H9 (cell line): ENCODE measurements around the gene CAMTA1. TPM values are rescaled to one million over a fixed set of nuclear protein-coding genes. Genes with fewer than 3 reads are reported as not detected.

Experiments used
- DNase-seq: peaks from one replicate; pipeline ENCODE4 v3.0.0-alpha.2; 2017
- H2AFZ ChIP-seq: one replicate; pipeline ENCODE4 v1.6.1; 2013; ENCODE audit warnings: mild to moderate bottlenecking, low read length, control low read depth, moderate library complexity
- H2AK5ac ChIP-seq: 2 replicates; pipeline ENCODE4 v1.6.1; 2013; ENCODE audit warnings: low read length, control low read depth, mixed read lengths; ENCODE audit not compliant: insufficient read length
- H2BK120ac ChIP-seq: one replicate; pipeline ENCODE4 v1.6.1; 2013; ENCODE audit warnings: low read depth, mild to moderate bottlenecking, low read length, control low read depth, inconsistent platforms; ENCODE audit not compliant: poor library complexity, severe bottlenecking
- H2BK12ac ChIP-seq: 2 replicates; pipeline ENCODE4 v1.6.1; 2013; ENCODE audit warnings: low read length, control low read depth, mixed read lengths, low read depth; ENCODE audit not compliant: insufficient read length
- H2BK15ac ChIP-seq: 2 replicates; pipeline ENCODE4 v1.6.1; 2013; ENCODE audit warnings: low read depth, low read length, control low read depth
- H2BK20ac ChIP-seq: one replicate; pipeline ENCODE4 v1.6.1; 2013; ENCODE audit warnings: low read depth, mild to moderate bottlenecking, low read length, control low read depth, inconsistent platforms; ENCODE audit not compliant: poor library complexity, severe bottlenecking
- H2BK5ac ChIP-seq: 2 replicates; pipeline ENCODE4 v1.6.1; 2013; ENCODE audit warnings: low read length, control low read depth, mixed read lengths; ENCODE audit not compliant: insufficient read length
- H3K14ac ChIP-seq: 2 replicates; pipeline ENCODE4 v1.6.1; 2013; ENCODE audit warnings: low read length, control low read depth; ENCODE audit not compliant: insufficient read depth
- H3K18ac ChIP-seq: 2 replicates; pipeline ENCODE4 v1.6.1; 2013; ENCODE audit warnings: low read depth, mild to moderate bottlenecking, mixed read lengths, low read length, control low read depth; ENCODE audit not compliant: insufficient read length
- H3K23ac ChIP-seq: 2 replicates; pipeline ENCODE4 v1.6.1; 2013; ENCODE audit warnings: low read length, control low read depth, mixed read lengths, low read depth; ENCODE audit not compliant: insufficient read length
- H3K23me2 ChIP-seq: 2 replicates; pipeline ENCODE4 v1.6.1; 2013; ENCODE audit warnings: low read depth, mild to moderate bottlenecking, mixed read lengths, low read length, control low read depth; ENCODE audit not compliant: insufficient read length, poor library complexity, severe bottlenecking
- H3K27ac ChIP-seq: 2 replicates; pipeline ENCODE4 v1.5.1; 2013; ENCODE audit warnings: low read length, control low read depth, mixed read lengths, low read depth; ENCODE audit not compliant: insufficient read length
- H3K27me3 ChIP-seq: 2 replicates; pipeline ENCODE4 v1.6.1; 2013; ENCODE audit warnings: low read length, control low read depth, inconsistent platforms; ENCODE audit not compliant: insufficient read depth
- H3K4ac ChIP-seq: 2 replicates; pipeline ENCODE4 v1.6.1; 2013; ENCODE audit warnings: low read depth, mild to moderate bottlenecking, control low read depth, inconsistent platforms, low read length, moderate library complexity
- H3K4me1 ChIP-seq: 2 replicates; pipeline ENCODE4 v1.6.1; 2013; ENCODE audit warnings: low read length, control low read depth, inconsistent platforms; ENCODE audit not compliant: insufficient read depth
- H3K4me2 ChIP-seq: 2 replicates; pipeline ENCODE4 v1.6.1; 2013; ENCODE audit warnings: low read length, control low read depth, mixed read lengths; ENCODE audit not compliant: insufficient read length, insufficient read depth
- H3K56ac ChIP-seq: 2 replicates; pipeline ENCODE4 v1.6.1; 2013; ENCODE audit warnings: low read depth, mild to moderate bottlenecking, mixed read lengths, low read length, control low read depth; ENCODE audit not compliant: insufficient read length
- H3K79me1 ChIP-seq: 2 replicates; pipeline ENCODE4 v1.6.1; 2013; ENCODE audit warnings: low read depth, mild to moderate bottlenecking, moderate library complexity, low read length, control low read depth, inconsistent platforms; ENCODE audit not compliant: insufficient read depth, poor library complexity, severe bottlenecking
- H3K79me2 ChIP-seq: 2 replicates; pipeline ENCODE4 v1.6.1; 2013; ENCODE audit warnings: low read length, control low read depth, inconsistent platforms; ENCODE audit not compliant: insufficient read depth
- H3K9ac ChIP-seq: 2 replicates; pipeline ENCODE4 v1.6.1; 2013; ENCODE audit warnings: low read length, control low read depth, mixed read lengths; ENCODE audit not compliant: insufficient read length; ENCODE audit errors: extremely low read depth
- H3K9me3 ChIP-seq: one replicate; pipeline ENCODE4 v1.6.1; 2013; ENCODE audit warnings: low read depth, low read length, inconsistent platforms; ENCODE audit not compliant: control insufficient read depth
- H3T11ph ChIP-seq: one replicate; pipeline ENCODE4 v1.6.1; 2013; ENCODE audit warnings: mild to moderate bottlenecking, low read length, control low read depth, inconsistent platforms
- H4K20me1 ChIP-seq: one replicate; pipeline ENCODE4 v1.6.1; 2013; ENCODE audit not compliant: control insufficient read depth, insufficient read length, insufficient read depth
- H4K5ac ChIP-seq: 2 replicates; pipeline ENCODE4 v1.6.1; 2013; ENCODE audit warnings: low read depth, mild to moderate bottlenecking, mixed read lengths, low read length, control low read depth; ENCODE audit not compliant: insufficient read length
- H4K8ac ChIP-seq: replicated peaks from 2 replicates; pipeline ENCODE4 v1.6.1; 2013; ENCODE audit warnings: low read length, control low read depth, mixed read lengths, low read depth; ENCODE audit not compliant: insufficient read length
- H4K91ac ChIP-seq: 2 replicates; pipeline ENCODE4 v1.6.1; 2013; ENCODE audit warnings: low read depth, mild to moderate bottlenecking, moderate library complexity, mixed read lengths, low read length, control low read depth; ENCODE audit not compliant: insufficient read length
- H3K27ac Mint-ChIP-seq, 3 experiments: 2 replicates in 2 of 3; 3 replicates in 1 of 3; pipeline ENCODE4 v1.8.0; 2020 to 2021; ENCODE audit warnings: mixed read lengths in 3 of 3, mild to moderate bottlenecking in 1 of 3, moderate library complexity in 1 of 3
- H3K27me3 Mint-ChIP-seq: 2 replicates; pipeline ENCODE4 v1.8.0; 2021; ENCODE audit warnings: low read depth, mild to moderate bottlenecking, moderate library complexity, mixed read lengths
- H3K36me3 Mint-ChIP-seq, 3 experiments: 2 replicates in 2 of 3; 3 replicates in 1 of 3; pipeline ENCODE4 v1.8.0; 2020 to 2021; ENCODE audit warnings: low read depth in 3 of 3, mixed read lengths in 3 of 3; ENCODE audit not compliant: insufficient read depth in 1 of 3
- H3K4me1 Mint-ChIP-seq, 2 experiments: 2 replicates each; pipeline ENCODE4 v1.8.0; 2020; ENCODE audit warnings: mixed read lengths in 2 of 2
- H3K4me3 Mint-ChIP-seq, 2 experiments: 2 replicates in 1 of 2; 3 replicates in 1 of 2; pipeline ENCODE4 v1.8.0; 2020 to 2021; ENCODE audit warnings: mild to moderate bottlenecking in 2 of 2, mixed read lengths in 2 of 2, moderate library complexity in 1 of 2
- H3K9me3 Mint-ChIP-seq, 2 experiments: 2 replicates in 1 of 2; 3 replicates in 1 of 2; pipeline ENCODE4 v1.8.0; 2020; ENCODE audit warnings: mild to moderate bottlenecking in 2 of 2, mixed read lengths in 2 of 2, moderate library complexity in 1 of 2
- WGBS: extraction: QIAGEN DNeasy Blood & Tissue Kit; methylation state at CpG from one replicate; pipeline ENCODE4 v1.1.7; 2013; ENCODE audit warnings: missing lambda C conversion rate, low lambda C conversion rate, mixed read lengths; ENCODE audit not compliant: insufficient read length; ENCODE audit errors: extremely low coverage; 5-methylcytosine and 5-hydroxymethylcytosine counted together
- total RNA-seq: library from RNA; stranded (reverse); gene quantifications from 2 replicates; pipeline ENCODE4 v1.2.1, GENCODE V29; 2021
- TF ChIP-seq, protein P1 (sequence below): fragments of 200-600 bp; sonication (generic); conservative IDR thresholded peaks from 3 replicates; pipeline ENCODE4 v1.8.0; 2021; ENCODE audit warnings: antibody characterized with exemption, mild to moderate bottlenecking

The CAMTA1 gene
- total RNA-seq, 1 experiment from 2014 or later, result 115 TPM

DNA sequence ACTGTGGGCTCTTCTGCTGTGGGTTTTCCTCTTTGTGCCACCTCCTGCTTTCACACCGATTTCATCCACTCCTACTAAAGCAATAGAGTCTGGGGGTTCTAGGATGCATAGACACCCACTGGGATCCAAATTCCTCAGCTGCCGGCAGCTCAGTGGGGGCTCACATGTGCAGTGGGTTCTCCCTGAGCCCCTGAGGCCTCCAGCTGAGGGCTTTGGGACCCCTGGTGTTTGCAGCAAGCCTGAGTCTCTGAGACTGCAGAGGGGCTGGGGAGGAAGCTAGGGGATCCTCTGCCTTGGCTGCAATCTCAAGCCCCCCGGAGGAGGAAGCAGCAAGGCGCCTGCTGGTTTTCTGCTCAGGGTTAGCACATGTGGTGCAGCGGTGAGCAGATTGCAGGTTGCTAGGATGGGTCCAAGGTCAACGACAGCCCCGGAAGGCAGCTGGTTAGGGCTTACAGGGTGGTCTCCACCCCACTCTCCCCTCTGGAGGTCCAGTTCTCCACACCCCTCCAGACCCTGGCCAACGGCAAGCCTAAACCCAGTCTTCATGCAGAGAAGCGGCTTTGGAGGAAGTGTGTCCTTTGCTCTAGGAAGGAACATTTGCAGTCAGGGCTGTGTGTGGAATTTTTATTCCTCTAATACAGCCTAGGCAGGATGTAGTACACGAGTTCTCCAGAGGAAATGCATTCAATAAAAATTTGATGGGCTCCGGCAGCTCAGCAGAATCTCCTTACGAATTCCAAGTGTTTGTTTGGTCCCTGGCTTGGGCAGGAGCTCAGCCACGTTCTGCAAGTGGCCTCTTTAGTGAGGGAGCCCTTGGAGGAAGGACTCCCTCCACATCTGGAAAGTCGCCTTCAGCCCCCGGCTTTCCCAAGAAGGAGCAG, 716.7 kb downstream of the CAMTA1 start:
- WGBS, result no CpG with 5 or more reads among the region's 15 CpGs
- no peak overlapping the region for H3K27ac ChIP-seq
- H3K23me2 ChIP-seq, result no peaks in the 10 kb centered on the region

More for the DNA sequence above, 716.7 kb downstream of the CAMTA1 start:
- Mint-ChIP-seq H3K27me3 (no peaks in the 10 kb centered on the region), H3K36me3 (no peaks in the 10 kb centered on the region), H3K27ac (0 out of 7 replicates have a peak overlapping the region, but pooled peaks of 1 of the 3 experiments have one; percentile 20), H3K4me3 (no peak overlapping the region), H3K4me1 (peaks cover 2 to 6% of the 10 kb centered on the region in 2 experiments), H3K9me3 (no peaks in the 10 kb centered on the region)
- H3T11ph ChIP-seq, result no peak overlapping the region
- no peaks in the 10 kb centered on the region for H3K79me2 ChIP-seq
- no peak overlapping the region for H2BK20ac ChIP-seq
- TF ChIP-seq, protein P1, sequence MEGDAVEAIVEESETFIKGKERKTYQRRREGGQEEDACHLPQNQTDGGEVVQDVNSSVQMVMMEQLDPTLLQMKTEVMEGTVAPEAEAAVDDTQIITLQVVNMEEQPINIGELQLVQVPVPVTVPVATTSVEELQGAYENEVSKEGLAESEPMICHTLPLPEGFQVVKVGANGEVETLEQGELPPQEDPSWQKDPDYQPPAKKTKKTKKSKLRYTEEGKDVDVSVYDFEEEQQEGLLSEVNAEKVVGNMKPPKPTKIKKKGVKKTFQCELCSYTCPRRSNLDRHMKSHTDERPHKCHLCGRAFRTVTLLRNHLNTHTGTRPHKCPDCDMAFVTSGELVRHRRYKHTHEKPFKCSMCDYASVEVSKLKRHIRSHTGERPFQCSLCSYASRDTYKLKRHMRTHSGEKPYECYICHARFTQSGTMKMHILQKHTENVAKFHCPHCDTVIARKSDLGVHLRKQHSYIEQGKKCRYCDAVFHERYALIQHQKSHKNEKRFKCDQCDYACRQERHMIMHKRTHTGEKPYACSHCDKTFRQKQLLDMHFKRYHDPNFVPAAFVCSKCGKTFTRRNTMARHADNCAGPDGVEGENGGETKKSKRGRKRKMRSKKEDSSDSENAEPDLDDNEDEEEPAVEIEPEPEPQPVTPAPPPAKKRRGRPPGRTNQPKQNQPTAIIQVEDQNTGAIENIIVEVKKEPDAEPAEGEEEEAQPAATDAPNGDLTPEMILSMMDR, result no peak
- no peak overlapping the region for H2AK5ac ChIP-seq
- H4K8ac ChIP-seq, result no peak overlapping the region
- no peaks in the 10 kb centered on the region; the same call in 1 of the 2 replicates for H3K4me1 ChIP-seq
- no peak overlapping the region for H3K18ac ChIP-seq
- no peak overlapping the region for H3K23ac ChIP-seq
- DNase-seq, result no peak
- H4K20me1 ChIP-seq, result no peaks in the 10 kb centered on the region
- H3K79me1 ChIP-seq, result no peaks in the 10 kb centered on the region
- H3K14ac ChIP-seq, result no peak overlapping the region; the same call in 1 of the 2 replicates
- H3K9me3 ChIP-seq, result no peaks in the 10 kb centered on the region
- no peak overlapping the region for H2BK12ac ChIP-seq
- no peak overlapping the region for H3K4me2 ChIP-seq
- H2BK15ac ChIP-seq, result no peak overlapping the region
- H4K5ac ChIP-seq, result no peak overlapping the region
- no peak overlapping the region for H4K91ac ChIP-seq
- no peaks in the 10 kb centered on the region for H3K27me3 ChIP-seq
- H3K9ac ChIP-seq, result no peak overlapping the region
- H2BK5ac ChIP-seq, result no peak overlapping the region
- H2BK120ac ChIP-seq, result no peak overlapping the region
- no peak overlapping the region for H2AFZ ChIP-seq
- H3K56ac ChIP-seq, result no peak overlapping the region
- no peak overlapping the region for H3K4ac ChIP-seq
